ENCODE results near the gene TRIM49. TPM values are rescaled to one million over a fixed set of nuclear protein-coding genes. Genes with fewer than 3 reads are reported as not detected.
"Not testable (repeated sequence)": the region's sequence is repeated elsewhere in the genome, so short reads cannot be mapped to it uniquely, and the experiment has no call there.

TRIM49 gene, protein sequence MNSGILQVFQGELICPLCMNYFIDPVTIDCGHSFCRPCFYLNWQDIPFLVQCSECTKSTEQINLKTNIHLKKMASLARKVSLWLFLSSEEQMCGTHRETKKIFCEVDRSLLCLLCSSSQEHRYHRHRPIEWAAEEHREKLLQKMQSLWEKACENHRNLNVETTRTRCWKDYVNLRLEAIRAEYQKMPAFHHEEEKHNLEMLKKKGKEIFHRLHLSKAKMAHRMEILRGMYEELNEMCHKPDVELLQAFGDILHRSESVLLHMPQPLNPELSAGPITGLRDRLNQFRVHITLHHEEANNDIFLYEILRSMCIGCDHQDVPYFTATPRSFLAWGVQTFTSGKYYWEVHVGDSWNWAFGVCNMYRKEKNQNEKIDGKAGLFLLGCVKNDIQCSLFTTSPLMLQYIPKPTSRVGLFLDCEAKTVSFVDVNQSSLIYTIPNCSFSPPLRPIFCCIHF
- polyA plus RNA-seq (2011; rRNA removed), result 0.08 TPM in 1 of 2 replicates, not detected in the other
- polyA plus RNA-seq (2012; cell fraction: cytosol; rRNA removed), result not detected in 2 replicates
- not detected in 2 replicates for polyA plus RNA-seq (2012; cell fraction: nucleus; rRNA removed)
- polyA plus RNA-seq (2017; fragmentation: RNase III; extraction: RNeasy Plus Mini Kit Qiagen cat#74134 plus additional on column Dnase treatment), result not detected in 3 replicates
- not detected in 2 replicates for polyA minus RNA-seq (2011; rRNA and poly(A)+ RNA removed)

DNA sequence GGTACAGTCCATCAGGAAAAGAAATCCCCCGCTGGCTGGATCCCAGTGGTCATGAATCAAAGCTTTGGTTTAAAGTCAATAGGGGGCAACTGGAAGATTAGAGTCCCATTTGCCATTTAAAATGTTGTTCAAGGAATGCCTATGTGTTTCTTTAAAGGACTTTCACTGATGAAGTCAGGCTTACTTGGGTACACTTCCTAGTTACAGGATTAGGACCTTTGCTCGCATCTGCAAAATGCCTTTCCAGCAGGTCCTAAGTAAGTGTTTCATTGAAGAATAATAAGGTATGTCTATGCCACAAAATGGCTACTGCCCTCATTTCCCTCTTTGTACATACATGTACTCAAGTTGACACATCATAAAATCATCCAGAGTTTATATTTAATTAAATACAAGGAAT is at the start of gene TRIM49:
TSS of gene TRIM49 (minus strand) at position 101 of the 400 bp plus-strand sequence. CDS start 4,106 bp downstream, outside the sequence.
- H3K4me2 ChIP-seq; H3K9me3 ChIP-seq; CTCF ChIA-PET; H3K4me3 ChIP-seq; FAIRE-seq; ATAC-seq; H3K4me1 ChIP-seq; DNase-seq (ENCODE audit: low read depth in 1 of 2, low spot score in 1 of 2); H3K27ac ChIP-seq; POLR2A ChIA-PET: not testable (repeated sequence)
- WGBS (ENCODE audit: missing lambda C conversion rate), result 8% methylated on average over 2 of the region's 2 CpGs

DNA sequence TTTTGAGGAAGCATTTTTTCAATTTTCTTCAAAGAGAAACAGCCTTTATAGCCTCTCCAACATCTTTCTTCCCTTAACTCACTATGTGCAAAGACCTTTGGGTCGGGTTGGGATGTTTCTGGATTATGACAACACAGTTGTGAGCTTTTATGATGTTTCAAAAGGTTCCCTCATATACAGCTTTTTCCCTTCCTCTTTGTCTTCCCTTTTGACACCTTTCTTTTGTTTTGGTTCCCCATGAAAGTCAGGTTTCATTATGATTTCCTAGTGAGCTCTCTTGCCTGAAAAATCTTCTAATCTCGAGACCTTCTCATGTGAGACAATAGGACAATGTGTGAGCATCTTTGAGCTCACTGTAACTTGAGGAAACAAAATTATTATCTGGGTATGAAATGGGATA is 18.3 kb upstream of the TRIM49 start:
- ATAC-seq; CTCF ChIA-PET; FAIRE-seq; DNase-seq (ENCODE audit: low read depth in 1 of 2, low spot score in 1 of 2); H3K27ac ChIP-seq; H3K4me3 ChIP-seq; POLR2A ChIA-PET; H3K9me3 ChIP-seq; H3K4me1 ChIP-seq; H3K4me2 ChIP-seq: not testable (repeated sequence)
- 3% methylated on average over 2 of the region's 2 CpGs for WGBS (ENCODE audit: missing lambda C conversion rate)

DNA sequence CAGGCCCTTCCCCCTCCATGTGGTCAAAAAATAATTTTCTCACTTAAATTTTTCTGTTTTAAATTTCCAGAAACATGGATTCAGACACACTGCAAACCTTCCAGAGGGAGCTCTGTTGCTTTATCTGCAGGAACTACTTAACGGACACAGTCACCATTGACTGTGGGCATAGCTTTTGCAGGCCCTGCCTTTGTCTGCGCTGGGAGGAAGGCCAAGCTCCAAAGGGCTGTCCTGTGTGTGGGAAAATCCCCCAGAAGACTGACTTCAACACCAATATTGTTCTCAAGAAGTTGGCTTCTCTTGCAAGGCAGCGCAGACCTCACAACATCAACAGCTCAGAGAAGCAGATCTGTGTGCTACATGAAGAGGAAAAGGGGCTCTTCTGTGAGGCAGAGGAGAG is 11.6 kb upstream of the TRIM49 start:
- H3K4me3 ChIP-seq; H3K9me3 ChIP-seq; H3K4me2 ChIP-seq; H3K27ac ChIP-seq; ATAC-seq; DNase-seq (ENCODE audit: low read depth in 1 of 2, low spot score in 1 of 2); CTCF ChIA-PET; FAIRE-seq; H3K4me1 ChIP-seq; POLR2A ChIA-PET: not testable (repeated sequence)
- WGBS (ENCODE audit: missing lambda C conversion rate), result no CpG with 5 or more reads among the region's 3 CpGs

GRCh38 chr11:89813535-89813934 is 5.2 kb upstream of the TRIM49 start:
- H3K27ac ChIP-seq; H3K4me3 ChIP-seq; H3K4me1 ChIP-seq; DNase-seq (ENCODE audit: low read depth in 1 of 2, low spot score in 1 of 2); POLR2A ChIA-PET; CTCF ChIA-PET; H3K4me2 ChIP-seq; FAIRE-seq; H3K9me3 ChIP-seq; ATAC-seq: not testable (repeated sequence)
- 46% methylated on average over 5 of the region's 5 CpGs for WGBS (ENCODE audit: missing lambda C conversion rate)

DNA sequence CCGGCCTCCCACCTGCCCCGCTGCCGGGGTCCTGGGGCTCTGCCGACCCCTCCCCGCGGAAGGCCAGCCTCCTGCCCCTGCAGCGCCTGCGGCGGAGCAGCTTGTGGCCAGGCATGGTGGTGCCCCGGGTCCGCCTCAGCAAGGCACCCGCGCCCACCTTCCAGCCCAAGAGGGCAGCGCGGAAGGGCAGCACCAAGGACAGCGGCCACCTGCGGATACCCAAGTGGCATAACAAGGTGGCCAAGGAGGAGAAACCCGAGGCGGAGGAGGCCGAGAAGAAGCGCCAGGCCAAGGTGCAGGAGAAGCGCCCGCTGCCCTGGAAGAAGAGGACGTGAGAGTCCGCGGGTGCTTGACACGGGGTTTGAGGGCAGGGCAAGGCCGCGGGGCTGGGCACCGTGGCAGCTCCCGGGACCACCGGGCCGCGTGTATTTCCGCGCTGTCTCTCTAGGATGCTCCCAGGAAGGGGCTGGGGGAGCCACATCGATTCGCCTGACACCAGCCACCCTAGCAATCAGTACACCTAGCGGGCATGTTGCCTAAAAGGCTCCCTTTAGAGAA is 20.8 kb downstream of the TRIM49 start:
- FAIRE-seq; CTCF ChIA-PET; H3K4me2 ChIP-seq; H3K9me3 ChIP-seq; H3K27ac ChIP-seq; POLR2A ChIA-PET; H3K4me1 ChIP-seq; H3K4me3 ChIP-seq; DNase-seq (ENCODE audit: low read depth in 1 of 2, low spot score in 1 of 2); ATAC-seq: not testable (repeated sequence)
- WGBS (ENCODE audit: missing lambda C conversion rate), result 62% methylated on average over 24 of the region's 39 CpGs
- peak; percentile 39; the same call in 1 of the 2 replicates for TF ChIP-seq REST (IDR thresholded peaks at IDR 0.05)

DNA sequence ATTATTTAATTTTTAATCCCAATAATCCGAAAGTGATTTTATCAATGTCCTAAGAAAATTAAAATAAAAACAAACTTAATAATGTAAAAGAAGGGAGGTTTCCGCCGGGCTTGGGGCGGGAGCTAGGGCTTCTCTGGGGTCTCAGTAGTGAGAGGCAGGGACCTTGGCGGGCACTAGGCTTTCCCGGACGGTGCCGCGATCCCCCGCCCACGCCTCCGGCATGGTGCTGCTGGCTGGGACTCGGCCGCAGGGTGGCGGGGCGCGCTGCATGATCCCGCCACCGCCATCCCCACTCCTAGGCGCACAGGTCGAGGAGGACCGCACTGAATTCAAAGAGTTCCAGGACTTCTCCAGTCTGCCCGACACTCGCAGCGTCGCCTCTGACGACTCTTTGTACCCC is 22.6 kb downstream of the TRIM49 start:
- ATAC-seq; CTCF ChIA-PET; H3K4me3 ChIP-seq; FAIRE-seq; H3K9me3 ChIP-seq; POLR2A ChIA-PET; DNase-seq (ENCODE audit: low read depth in 1 of 2, low spot score in 1 of 2); H3K4me1 ChIP-seq; H3K27ac ChIP-seq; H3K4me2 ChIP-seq: not testable (repeated sequence)
- WGBS (ENCODE audit: missing lambda C conversion rate), result 64% methylated on average over 16 of the region's 27 CpGs

- H3K27ac ChIP-seq; H3K9me3 ChIP-seq; H3K4me3 ChIP-seq; DNase-seq (ENCODE audit: low read depth in 1 of 2, low spot score in 1 of 2); FAIRE-seq; POLR2A ChIA-PET; CTCF ChIA-PET; H3K4me1 ChIP-seq; ATAC-seq; H3K4me2 ChIP-seq: not testable (repeated sequence)
Observed at GRCh38 chr11:89750822-89751221, 57.6 kb downstream of the TRIM49 start.

Small RNAs within 50 kb of the gene (small RNA-seq; reads per million reads assigned to genes)
- gene AP003122.3, result 0 reads per million in 6 experiments

Other genes starting within 250 kb of the TRIM49 start
- not detected in 2 replicates for gene TRIM77, start 98.3 kb downstream of the TRIM49 start, polyA plus RNA-seq (2011; rRNA removed)
- gene TRIM77, start 98.3 kb downstream of the TRIM49 start, polyA plus RNA-seq (2017; fragmentation: RNase III; extraction: RNeasy Plus Mini Kit Qiagen cat#74134 plus additional on column Dnase treatment), result not detected in 3 replicates
- not detected in 2 replicates for gene TRIM64B, start 69.9 kb upstream of the TRIM49 start, polyA plus RNA-seq (2011; rRNA removed)
- not detected in 3 replicates for gene TRIM64B, start 69.9 kb upstream of the TRIM49 start, polyA plus RNA-seq (2017; fragmentation: RNase III; extraction: RNeasy Plus Mini Kit Qiagen cat#74134 plus additional on column Dnase treatment)
- 0.04 TPM in 1 of 2 replicates, not detected in the other for gene TRIM49D1, start 113.7 kb upstream of the TRIM49 start, polyA plus RNA-seq (2011; rRNA removed)
- not detected in 3 replicates for gene TRIM49D1, start 113.7 kb upstream of the TRIM49 start, polyA plus RNA-seq (2017; fragmentation: RNase III; extraction: RNeasy Plus Mini Kit Qiagen cat#74134 plus additional on column Dnase treatment)
- gene TRIM49D2, start 115.5 kb upstream of the TRIM49 start, polyA plus RNA-seq (2011; rRNA removed), result not detected in 2 replicates
- not detected in 3 replicates for gene TRIM49D2, start 115.5 kb upstream of the TRIM49 start, polyA plus RNA-seq (2017; fragmentation: RNase III; extraction: RNeasy Plus Mini Kit Qiagen cat#74134 plus additional on column Dnase treatment)
- not detected in 2 replicates for gene TRIM64, start 157.5 kb upstream of the TRIM49 start, polyA plus RNA-seq (2011; rRNA removed)
- gene TRIM64, start 157.5 kb upstream of the TRIM49 start, polyA plus RNA-seq (2017; fragmentation: RNase III; extraction: RNeasy Plus Mini Kit Qiagen cat#74134 plus additional on column Dnase treatment), result not detected in 3 replicates
- gene TRIM49C, start 222.5 kb upstream of the TRIM49 start, polyA plus RNA-seq (2011; rRNA removed), result not detected in 2 replicates
- gene TRIM49C, start 222.5 kb upstream of the TRIM49 start, polyA plus RNA-seq (2017; fragmentation: RNase III; extraction: RNeasy Plus Mini Kit Qiagen cat#74134 plus additional on column Dnase treatment), result not detected in 3 replicates

Measured in A549 (cell line).